HUES48 (cell line): ENCODE data around the gene FAM236D.
"Not testable (repeated sequence)": the region's sequence is repeated elsewhere in the genome, so short reads cannot be mapped to it uniquely, and the experiment has no call there.

ENCODE experiments used
- H3K27ac ChIP-seq: one replicate; pipeline ENCODE4 v1.7.0; 2013; ENCODE audit warnings: low read depth, low read length, inconsistent platforms
- H3K27me3 ChIP-seq: 2 replicates; pipeline ENCODE4 v1.6.1; 2013; ENCODE audit warnings: mild to moderate bottlenecking, low read length; ENCODE audit not compliant: control insufficient read depth, insufficient read depth
- H3K36me3 ChIP-seq: 2 replicates; pipeline ENCODE4 v1.6.1; 2013; ENCODE audit warnings: low read length; ENCODE audit not compliant: control insufficient read depth, insufficient read depth
- H3K4me1 ChIP-seq: 2 replicates; pipeline ENCODE4 v1.6.1; 2013; ENCODE audit warnings: mild to moderate bottlenecking, low read length; ENCODE audit not compliant: control insufficient read depth, insufficient read depth
- H3K4me3 ChIP-seq: 2 replicates; pipeline ENCODE4 v1.5.1; 2013; ENCODE audit warnings: mild to moderate bottlenecking, low read depth, low read length
- H3K9ac ChIP-seq: 2 replicates; pipeline ENCODE4 v1.6.1; 2013; ENCODE audit warnings: mild to moderate bottlenecking, low read depth, low read length, moderate library complexity
- H3K9me3 ChIP-seq: 2 replicates; pipeline ENCODE4 v1.6.1; 2013; ENCODE audit warnings: low read length; ENCODE audit not compliant: control insufficient read depth, insufficient read depth

The FAM236D gene

DNA sequence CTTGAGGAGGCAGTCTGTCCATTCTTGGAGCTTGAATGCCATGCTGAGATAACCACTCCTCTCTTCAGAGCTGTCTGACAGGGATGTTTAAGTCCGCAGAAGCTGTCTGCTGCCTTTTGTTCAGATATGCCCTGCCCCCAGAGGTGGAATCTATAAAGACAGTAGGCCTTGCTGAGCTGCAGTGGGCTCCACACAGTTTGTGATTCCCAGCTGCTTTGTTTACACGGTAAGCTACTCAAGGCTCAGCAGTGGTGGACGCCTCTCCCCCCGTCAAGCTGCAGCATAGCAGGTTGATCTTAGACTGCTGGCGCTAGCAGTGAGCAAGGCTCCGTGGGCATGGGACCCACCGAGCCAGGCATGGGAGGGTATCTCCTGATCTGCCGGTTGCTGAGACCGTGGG lies 47.6 kb downstream of the FAM236D start:
- H3K36me3 ChIP-seq, H3K9ac ChIP-seq, H3K27ac ChIP-seq, H3K27me3 ChIP-seq, H3K4me1 ChIP-seq, H3K9me3 ChIP-seq, H3K4me3 ChIP-seq: not testable (repeated sequence)
